ENCODE results near the gene PDE2A.

GRCh38 chr11:72646472-72646871, 27.8 kb downstream of the PDE2A start:
- TF ChIP-seq, protein P1, sequence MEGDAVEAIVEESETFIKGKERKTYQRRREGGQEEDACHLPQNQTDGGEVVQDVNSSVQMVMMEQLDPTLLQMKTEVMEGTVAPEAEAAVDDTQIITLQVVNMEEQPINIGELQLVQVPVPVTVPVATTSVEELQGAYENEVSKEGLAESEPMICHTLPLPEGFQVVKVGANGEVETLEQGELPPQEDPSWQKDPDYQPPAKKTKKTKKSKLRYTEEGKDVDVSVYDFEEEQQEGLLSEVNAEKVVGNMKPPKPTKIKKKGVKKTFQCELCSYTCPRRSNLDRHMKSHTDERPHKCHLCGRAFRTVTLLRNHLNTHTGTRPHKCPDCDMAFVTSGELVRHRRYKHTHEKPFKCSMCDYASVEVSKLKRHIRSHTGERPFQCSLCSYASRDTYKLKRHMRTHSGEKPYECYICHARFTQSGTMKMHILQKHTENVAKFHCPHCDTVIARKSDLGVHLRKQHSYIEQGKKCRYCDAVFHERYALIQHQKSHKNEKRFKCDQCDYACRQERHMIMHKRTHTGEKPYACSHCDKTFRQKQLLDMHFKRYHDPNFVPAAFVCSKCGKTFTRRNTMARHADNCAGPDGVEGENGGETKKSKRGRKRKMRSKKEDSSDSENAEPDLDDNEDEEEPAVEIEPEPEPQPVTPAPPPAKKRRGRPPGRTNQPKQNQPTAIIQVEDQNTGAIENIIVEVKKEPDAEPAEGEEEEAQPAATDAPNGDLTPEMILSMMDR (IDR thresholded peaks at IDR 0.05), result no peak
- no peak for TF ChIP-seq POLR2A (IDR thresholded peaks at IDR 0.05)
